Breast epithelium (tissue), 4 donors: ENCODE data around the gene PARK7. TPM values are rescaled to one million over a fixed set of nuclear protein-coding genes. Genes with fewer than 3 reads are reported as not detected.

ENCODE experiments used
- DNase-seq, 2 donors: peaks; one replicate each; pipeline ENCODE4 v3.0.0-alpha.2; 2019; ENCODE audit warnings: low spot score in 2 of 2
- H3K27ac ChIP-seq, 2 donors: fragments of 200-600 bp; sonication (generic) in 1 of 2; one replicate each; pipeline ENCODE4 v1.5.1; 2016 to 2019; ENCODE audit warnings: mild to moderate bottlenecking in 1 of 2
- H3K27me3 ChIP-seq, 2 donors: fragments of 200-600 bp; sonication (generic) in 1 of 2; one replicate each; pipeline versions ENCODE4 v1.5.1 to v1.6.0; 2017 to 2019; ENCODE audit warnings: control low read depth in 1 of 2, mild to moderate bottlenecking in 1 of 2
- H3K36me3 ChIP-seq: fragments of 200-600 bp; one replicate; pipeline ENCODE4 v1.5.1; 2019
- H3K4me1 ChIP-seq, 2 donors: fragments of 200-600 bp; sonication (generic); one replicate each; pipeline ENCODE4 v1.5.1; 2016 to 2019; ENCODE audit warnings: control low read depth in 1 of 2
- H3K4me3 ChIP-seq, 3 donors: fragments of 200-600 bp; sonication (generic); 1 replicate in 2 of 3; 2 replicates in 1 of 3; pipeline ENCODE4 v1.5.1; 2016 to 2019; ENCODE audit warnings: mild to moderate bottlenecking in 3 of 3, moderate library complexity in 2 of 3
- H3K9me3 ChIP-seq, 2 donors: fragments of 200-600 bp; sonication (generic) in 1 of 2; one replicate each; pipeline ENCODE4 v1.5.1; 2016 to 2019; ENCODE audit warnings: control low read depth in 1 of 2
- CTCF ChIP-seq, 3 donors: fragments of 450-650 bp; IDR thresholded peaks; one replicate each; pipeline ENCODE4 v1.5.1; 2016 to 2017; ENCODE audit warnings: antibody characterized with exemption in 3 of 3, mild to moderate bottlenecking in 3 of 3, moderate library complexity in 3 of 3
- POLR2A ChIP-seq: fragments of 450-650 bp; IDR thresholded peaks from one replicate; pipeline ENCODE4 v1.6.1; 2016; ENCODE audit warnings: antibody characterized with exemption, mild to moderate bottlenecking, moderate library complexity
- POLR2AphosphoS5 ChIP-seq, 3 donors: sonication (generic); formaldehyde crosslinking; IDR thresholded peaks; one replicate each; pipeline ENCODE4 v1.6.1; 2017; ENCODE audit warnings: antibody characterized with exemption in 3 of 3
- intact Hi-C: fragments of 100-400 bp; cut with DNase I; formaldehyde crosslinking; loops from one replicate; pipeline ENCODE4 v1.15.1; 2023; ENCODE audit warnings: low total_unique reads
- total RNA-seq, 3 donors: library from RNA; depleted of rRNA; stranded (reverse); fragments of >200 nt; gene quantifications; one replicate each; pipeline ENCODE4 v1.1.0, GENCODE V29; 2016

PARK7 gene
- total RNA-seq, 3 donors from 2014 or later = 205 to 227 (median 213) TPM

GRCh38 chr1:8024329-8024728, 62.8 kb downstream of the PARK7 start:
- TF ChIP-seq CTCF (IDR thresholded peaks at IDR 0.05) = no peak
- TF ChIP-seq POLR2AphosphoS5 (IDR thresholded peaks at IDR 0.05) = no peak
- no peak for TF ChIP-seq POLR2A
- Histone ChIP-seq H3K4me3 (peak overlapping the region; percentile 91 to 94 (median 94)), H3K27me3 (no peaks in the 10 kb centered on the region), H3K4me1 (no peaks in the 10 kb centered on the region), H3K9me3 (no peaks in the 10 kb centered on the region), H3K27ac (peak overlapping the region; percentile 97 to 98), H3K36me3 (no peaks in the 10 kb centered on the region)
- no peak for DNase-seq
- intact Hi-C loops = no loop called here

GRCh38 chr1:8025061-8025670, 63.7 kb downstream of the PARK7 start:
- Histone ChIP-seq H3K9me3 (no peaks in the 10 kb centered on the region), H3K4me1 (no peaks in the 10 kb centered on the region), H3K36me3 (no peaks in the 10 kb centered on the region), H3K27ac (peak overlapping the region; percentile 97 to 98), H3K4me3 (peak overlapping the region; percentile 91 to 94 (median 94)), H3K27me3 (no peaks in the 10 kb centered on the region)
- DNase-seq = no peak
- intact Hi-C loops = no loop called here
- TF ChIP-seq POLR2AphosphoS5 (IDR thresholded peaks at IDR 0.05) (peak in 2 of 3 donors; percentile 12 to 15), CTCF (IDR thresholded peaks at IDR 0.05) (no peak)

GRCh38 chr1:8025671-8026144, 64.2 kb downstream of the PARK7 start:
- Histone ChIP-seq H3K4me3 (peak overlapping the region; percentile 91 to 94 (median 94)), H3K27me3 (no peaks in the 10 kb centered on the region), H3K27ac (peak overlapping the region; percentile 97 to 98), H3K4me1 (no peaks in the 10 kb centered on the region), H3K9me3 (no peaks in the 10 kb centered on the region), H3K36me3 (no peaks in the 10 kb centered on the region)
- intact Hi-C loops = no loop called here
- no peak for DNase-seq
- peak in 1 of 3 donors; percentile 4 for TF ChIP-seq POLR2AphosphoS5 (IDR thresholded peaks at IDR 0.05)
- no peak for TF ChIP-seq CTCF (IDR thresholded peaks at IDR 0.05)

- H3K4me3 ChIP-seq = peak within 1 kb of the TSS; percentile 91 to 94 (median 94)
- TF ChIP-seq POLR2A (peak; percentile 93), POLR2AphosphoS5 (IDR thresholded peaks at IDR 0.05) (peak; percentile 98), CTCF (IDR thresholded peaks at IDR 0.05) (peak in 1 of 3 donors; percentile 21)
- intact Hi-C loops = no loop called here
Observed at GRCh38 chr1:8026153-8026975, 64.9 kb downstream of the PARK7 start, which contains the start of gene ERRFI1. TSS of gene ERRFI1 (minus strand) at chr1:8026309. CDS start at chr1:8015619, 10,690 bp downstream.

More at GRCh38 chr1:8026153-8026975, 64.9 kb downstream of the PARK7 start, which contains the start of gene ERRFI1:
- no peaks in the 10 kb centered on the region for H3K27me3 ChIP-seq
- H3K36me3 ChIP-seq = no peaks in the 10 kb centered on the region
- H3K27ac ChIP-seq = peak within 1 kb of the TSS; percentile 97 to 98
- no peaks in the 10 kb centered on the region for H3K9me3 ChIP-seq
- DNase-seq = peak; percentile 92 to 95
- H3K4me1 ChIP-seq = no peaks in the 10 kb centered on the region
